ENCODE data around the gene ITGB3. TPM values are rescaled to one million over a fixed set of nuclear protein-coding genes. Genes with fewer than 3 reads are reported as not detected.

The ITGB3 gene
- total and polyA plus RNA-seq, 9 of the 15 experiments (the other 6 are each of a cell fraction or from before 2014, with no cell fraction given) = 0.08 to 2.6 (median 0.62) TPM; not detected in 1

- TF ChIP-seq CREB3L1 (IDR thresholded peaks at IDR 0.05; ENCODE audit: borderline replicate concordance, low read depth) (peak; percentile 54), KLF10 (CRISPR knock-in tag; IDR thresholded peaks at IDR 0.05) (no peak), MBD2 (IDR thresholded peaks at IDR 0.05; ENCODE audit: borderline replicate concordance, low read depth) (0 out of 2 replicates have a peak, but pooled peaks have one; percentile 53), GTF2E2 (tag; IDR thresholded peaks at IDR 0.05) (no peak), ETV6 (IDR thresholded peaks at IDR 0.05; ENCODE audit: borderline replicate concordance in 1 of 2, low read depth in 2 of 2, low read length in 1 of 2) (no peak), ETV6 (CRISPR knock-in tag; IDR thresholded peaks at IDR 0.05; ENCODE audit: borderline replicate concordance) (no peak), IRF9 (tag; IDR thresholded peaks at IDR 0.05) (no peak; the same call in 1 of the 2 replicates), PTRF (tag; IDR thresholded peaks at IDR 0.05) (peak; percentile 42; the same call in 1 of the 2 replicates), NFE2L1 (tag; IDR thresholded peaks at IDR 0.05; ENCODE audit: borderline replicate concordance, low read depth) (peak; percentile 99), ESRRA (IDR thresholded peaks at IDR 0.05; ENCODE audit: borderline replicate concordance, low read depth) (peak; percentile 86), NR4A1 (CRISPR knock-in tag; IDR thresholded peaks at IDR 0.05) (no peak), NR4A1 (tag; IDR thresholded peaks at IDR 0.05) (peak; percentile 85), GATAD2B (IDR thresholded peaks at IDR 0.05; ENCODE audit: borderline replicate concordance) (peak; percentile 53), ZFX (CRISPR knock-in tag; IDR thresholded peaks at IDR 0.05) (peak; percentile 63; the same call in 1 of the 2 replicates), MIER1 (IDR thresholded peaks at IDR 0.05; ENCODE audit: low read depth) (0 out of 2 replicates have a peak, but pooled peaks have one; percentile 30), MTA2 (IDR thresholded peaks at IDR 0.05; ENCODE audit: low read depth) (peak; percentile 65), CREM (IDR thresholded peaks at IDR 0.05; ENCODE audit: low read depth) (peak; percentile 70), ZNF324 (CRISPR knock-in tag; IDR thresholded peaks at IDR 0.05) (0 out of 2 replicates have a peak, but pooled peaks have one; percentile 16), XRCC5 (IDR thresholded peaks at IDR 0.05; ENCODE audit: low read depth, low read length) (peak; percentile 56; the same call in 1 of the 2 replicates), YY1 (IDR thresholded peaks at IDR 0.05; ENCODE audit: borderline replicate concordance in 1 of 3, control insufficient read depth in 1 of 3, extremely low read depth in 1 of 3, insufficient read depth in 3 of 3, insufficient read length in 1 of 3, insufficient replicate concordance in 2 of 3, low read depth in 1 of 3, low read length in 2 of 3) (peak; percentile 23 to 86 (median 29)), NEUROD1 (IDR thresholded peaks at IDR 0.05; ENCODE audit: borderline replicate concordance, low read depth, low read length, partially characterized antibody) (peak; percentile 69), NFXL1 (CRISPR knock-in tag; IDR thresholded peaks at IDR 0.05) (no peak), ZNF395 (CRISPR knock-in tag; IDR thresholded peaks at IDR 0.05) (peak; percentile 89; the same call in 1 of the 2 replicates), NR2C1 (IDR thresholded peaks at IDR 0.05) (peak; percentile 82), NR2C1 (tag; IDR thresholded peaks at IDR 0.05) (peak; percentile 88)
Observed at GRCh38 chr17:47288531-47289116, 35.0 kb downstream of the ITGB3 start (continued).
